IPS-20b (cell line): Measurements from ENCODE around the gene CIAO2A.
A peak's percentile ranks its signal among the peaks of the same experiment; 100 is the strongest.
"Not testable (repeated sequence)": the region's sequence is repeated elsewhere in the genome, so short reads cannot be mapped to it uniquely, and the experiment has no call there.

Source experiments
- H3K27ac ChIP-seq: one replicate; pipeline ENCODE4 v1.5.1; 2013; ENCODE audit warnings: low read length
- H3K27me3 ChIP-seq: 2 replicates; pipeline ENCODE4 v1.6.1; 2013; ENCODE audit warnings: mild to moderate bottlenecking, low read length, inconsistent platforms; ENCODE audit not compliant: insufficient read depth
- H3K36me3 ChIP-seq: 2 replicates; pipeline ENCODE4 v1.6.1; 2013; ENCODE audit warnings: low read depth, mild to moderate bottlenecking, inconsistent platforms, low read length, moderate library complexity; ENCODE audit not compliant: insufficient read depth
- H3K4me1 ChIP-seq: 2 replicates; pipeline ENCODE4 v1.6.1; 2013; ENCODE audit warnings: mild to moderate bottlenecking, control low read depth, inconsistent platforms, low read length, moderate library complexity; ENCODE audit not compliant: insufficient read depth
- H3K4me3 ChIP-seq: 2 replicates; pipeline ENCODE4 v1.5.1; 2013; ENCODE audit warnings: mild to moderate bottlenecking, low read length, inconsistent platforms
- H3K9ac ChIP-seq: 2 replicates; pipeline ENCODE4 v1.6.1; 2013; ENCODE audit warnings: low read depth, mild to moderate bottlenecking, inconsistent platforms, low read length, moderate library complexity
- H3K9me3 ChIP-seq: 2 replicates; pipeline ENCODE4 v1.6.1; 2013; ENCODE audit warnings: mild to moderate bottlenecking, low read depth, low read length, inconsistent platforms; ENCODE audit not compliant: insufficient read depth

CIAO2A gene

GRCh38 chr15:64066451-64066850, 27.2 kb downstream of the CIAO2A start:
- H3K9me3 ChIP-seq = no peaks in the 10 kb centered on the region
- no peak overlapping the region for H3K4me3 ChIP-seq
- no peaks in the 10 kb centered on the region for H3K4me1 ChIP-seq
- no peak overlapping the region for H3K27ac ChIP-seq
- peaks cover 4% of the 10 kb centered on the region; the same call in 1 of the 2 replicates for H3K36me3 ChIP-seq
- H3K27me3 ChIP-seq = no peaks in the 10 kb centered on the region
- no peak overlapping the region for H3K9ac ChIP-seq

DNA sequence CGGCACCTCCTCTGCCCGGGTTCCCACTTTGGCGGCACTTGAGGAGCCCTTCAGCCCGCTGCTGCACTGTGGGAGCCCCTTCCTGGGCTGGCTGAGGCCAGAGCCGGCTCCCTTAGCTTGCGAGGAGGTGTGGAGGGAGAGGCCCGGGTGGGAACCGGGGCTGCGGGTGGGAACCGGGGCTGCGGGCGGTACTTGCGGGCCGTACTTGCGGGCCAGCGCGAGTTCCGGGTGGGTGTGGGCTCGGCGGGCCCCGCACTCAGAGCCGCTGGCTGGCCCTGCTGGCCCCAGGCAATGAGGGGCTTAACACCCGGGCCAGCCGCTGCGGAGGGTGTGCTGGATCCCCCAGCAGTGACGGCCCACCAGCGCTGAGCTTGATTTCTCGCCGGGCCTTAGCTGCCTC, 32.9 kb downstream of the CIAO2A start:
- H3K4me1 ChIP-seq = no peaks in the 10 kb centered on the region
- H3K9me3 ChIP-seq = no peaks in the 10 kb centered on the region
- no peak overlapping the region for H3K9ac ChIP-seq
- H3K27me3 ChIP-seq = no peaks in the 10 kb centered on the region
- no peak overlapping the region for H3K4me3 ChIP-seq
- no peak overlapping the region for H3K27ac ChIP-seq
- no peaks in the 10 kb centered on the region for H3K36me3 ChIP-seq

GRCh38 chr15:64059104-64059503, 34.5 kb downstream of the CIAO2A start:
- not testable (repeated sequence) for H3K4me3 ChIP-seq, H3K4me1 ChIP-seq, H3K27me3 ChIP-seq, H3K9ac ChIP-seq, H3K27ac ChIP-seq, H3K9me3 ChIP-seq, H3K36me3 ChIP-seq

- no peaks in the 10 kb centered on the region for H3K36me3 ChIP-seq
- H3K4me3 ChIP-seq = no peak overlapping the region
- no peak overlapping the region for H3K27ac ChIP-seq
- H3K4me1 ChIP-seq = no peaks in the 10 kb centered on the region
- no peak overlapping the region for H3K9ac ChIP-seq
- no peaks in the 10 kb centered on the region for H3K27me3 ChIP-seq
- no peaks in the 10 kb centered on the region for H3K9me3 ChIP-seq
These were observed 35.4 kb downstream of the CIAO2A start for GRCh38 chr15:64058279-64058678.

GRCh38 chr15:64053674-64054073, 40.0 kb downstream of the CIAO2A start:
- H3K4me1 ChIP-seq, H3K4me3 ChIP-seq, H3K36me3 ChIP-seq: not testable (repeated sequence)

DNA sequence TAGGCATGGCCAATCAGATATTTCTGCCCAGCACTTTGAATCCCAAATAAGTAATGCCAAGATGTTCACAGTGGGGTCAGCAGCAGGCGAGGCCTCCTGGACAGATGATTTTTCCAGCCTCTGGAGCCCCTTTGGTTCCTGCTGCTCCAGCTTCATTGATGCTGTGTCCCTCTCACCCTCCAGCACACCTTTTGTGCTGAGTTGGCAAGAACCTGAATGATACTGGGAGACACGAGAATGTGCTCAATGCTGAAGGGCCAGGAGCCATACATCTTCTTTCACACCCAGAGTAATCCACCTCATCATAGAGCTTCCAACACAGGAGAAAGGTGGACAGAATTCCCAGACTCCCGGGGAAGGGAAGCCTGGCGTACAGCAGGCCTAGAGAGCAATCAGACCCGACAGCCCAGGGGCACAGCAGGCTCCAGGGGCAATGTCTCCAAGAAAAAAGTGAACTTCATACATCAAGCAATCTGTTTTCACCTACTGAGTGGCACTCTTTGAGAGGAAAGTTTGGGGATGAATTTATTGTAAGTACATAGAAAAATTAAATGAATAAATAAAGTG, 40.6 kb downstream of the CIAO2A start:
- Histone ChIP-seq H3K4me3 (no peak overlapping the region), H3K4me1 (no peaks in the 10 kb centered on the region), H3K9ac (no peak overlapping the region), H3K27ac (no peak overlapping the region), H3K9me3 (no peaks in the 10 kb centered on the region), H3K27me3 (peaks cover 13% of the 10 kb centered on the region), H3K36me3 (no peaks in the 10 kb centered on the region)

More at GRCh38 chr15:64053674-64054073, 40.0 kb downstream of the CIAO2A start:
- H3K27me3 ChIP-seq, H3K27ac ChIP-seq, H3K9ac ChIP-seq, H3K9me3 ChIP-seq: not testable (repeated sequence)

GRCh38 chr15:64051407-64052259, 42.0 kb downstream of the CIAO2A start:
- H3K4me3 ChIP-seq = no peak overlapping the region
- 0 out of 2 replicates have a peak, but pooled peaks cover 3% of the 10 kb centered on the region for H3K4me1 ChIP-seq
- no peak overlapping the region for H3K27ac ChIP-seq
- H3K9me3 ChIP-seq = no peaks in the 10 kb centered on the region
- H3K36me3 ChIP-seq = no peaks in the 10 kb centered on the region
- H3K27me3 ChIP-seq = peaks cover 27% of the 10 kb centered on the region
- no peak overlapping the region for H3K9ac ChIP-seq

DNA sequence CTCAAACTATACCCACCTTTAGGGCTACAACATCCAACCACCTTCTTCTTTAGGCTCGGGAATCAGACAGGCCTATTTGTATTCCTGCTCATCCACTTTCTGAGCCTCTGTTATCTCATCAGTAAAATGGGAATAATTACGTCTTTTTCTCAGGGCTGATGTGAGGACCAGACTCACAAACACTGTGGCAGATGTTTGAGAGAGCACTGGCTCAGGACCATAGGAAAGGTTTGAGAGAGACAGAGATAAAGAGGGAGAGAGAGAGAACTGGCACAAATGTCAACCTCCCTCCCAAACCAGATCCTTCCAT, 42.6 kb downstream of the CIAO2A start:
- H3K9ac ChIP-seq = no peak overlapping the region
- no peaks in the 10 kb centered on the region for H3K9me3 ChIP-seq
- H3K36me3 ChIP-seq = no peaks in the 10 kb centered on the region
- peaks cover 30% of the 10 kb centered on the region for H3K27me3 ChIP-seq
- H3K27ac ChIP-seq = no peak overlapping the region
- H3K4me1 ChIP-seq = 0 out of 2 replicates have a peak, but pooled peaks cover 3% of the 10 kb centered on the region
- no peak overlapping the region for H3K4me3 ChIP-seq

DNA sequence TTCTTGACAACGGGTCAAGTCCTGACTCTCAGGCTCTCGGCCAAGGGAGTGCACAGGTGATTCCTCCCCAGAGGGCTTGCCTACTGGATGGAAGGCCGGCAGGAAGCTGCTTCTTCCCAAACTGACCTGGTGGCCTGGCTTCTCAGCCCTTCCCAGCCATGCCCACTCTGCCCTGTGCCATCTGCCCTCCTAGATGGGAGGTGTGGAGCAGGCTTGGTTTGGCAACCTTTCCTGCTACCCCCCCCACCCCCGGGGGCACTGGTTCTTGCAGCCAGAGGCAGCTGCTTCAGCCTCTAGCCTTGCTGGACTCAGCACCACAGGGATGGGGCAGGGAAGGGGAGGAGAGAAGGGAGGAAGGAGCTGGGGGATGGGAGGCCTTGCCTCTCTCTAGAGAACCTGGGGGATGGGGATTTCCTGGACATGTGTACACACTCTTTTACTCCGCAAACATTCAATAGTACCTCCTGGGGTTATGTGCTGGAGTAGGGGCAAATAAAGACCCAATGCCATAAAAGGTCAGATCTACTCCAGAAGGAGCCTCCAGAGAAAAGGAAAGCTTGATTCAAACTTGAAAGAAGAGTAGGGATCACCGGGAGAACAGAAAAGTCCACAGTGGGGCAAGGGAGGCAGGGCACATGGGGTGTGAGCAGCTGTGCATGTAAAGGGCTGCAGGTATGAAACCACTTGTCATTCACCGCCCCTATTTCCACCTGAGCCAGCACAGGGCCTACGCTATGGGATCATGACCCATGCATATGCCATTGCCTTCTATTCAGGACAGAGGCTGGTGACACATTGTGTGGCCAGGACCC, 43.2 kb downstream of the CIAO2A start:
- Histone ChIP-seq H3K27ac (no peak overlapping the region), H3K4me3 (no peak overlapping the region), H3K4me1 (0 out of 2 replicates have a peak, but pooled peaks cover 3% of the 10 kb centered on the region), H3K27me3 (peaks cover 35% of the 10 kb centered on the region), H3K9ac (no peak overlapping the region), H3K9me3 (no peaks in the 10 kb centered on the region), H3K36me3 (no peaks in the 10 kb centered on the region)

DNA sequence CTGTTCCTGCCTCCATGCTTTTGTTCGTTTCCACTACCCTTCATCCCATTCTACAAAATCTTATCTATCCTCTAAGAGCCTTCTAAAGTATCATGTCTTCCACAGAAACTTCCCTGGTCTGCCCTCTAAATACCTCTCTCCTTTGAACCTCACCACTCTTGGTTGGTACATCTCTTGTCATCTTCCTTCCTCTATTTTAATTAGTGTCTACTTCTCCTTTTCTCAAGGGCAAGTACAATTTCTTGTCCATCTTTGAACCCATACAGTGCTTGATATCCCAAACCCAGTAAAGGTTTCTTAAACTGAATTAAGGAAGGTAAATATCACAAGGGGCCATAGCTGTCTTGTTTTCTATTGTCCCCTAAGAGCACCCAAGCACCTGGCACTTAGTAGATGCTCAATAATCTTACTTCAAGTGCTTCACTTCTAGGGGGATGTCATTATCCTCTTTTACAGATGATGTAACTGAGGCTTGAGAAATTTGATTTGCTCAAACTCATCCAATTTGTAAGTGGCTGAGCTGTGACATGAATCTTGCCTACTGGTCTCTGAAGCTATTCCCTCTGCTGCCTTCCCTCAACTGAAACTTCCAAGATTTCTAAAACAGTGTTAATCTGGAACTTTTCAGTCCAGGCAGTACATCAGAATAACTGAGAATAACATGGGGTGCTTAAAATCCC, 44.7 kb downstream of the CIAO2A start:
- H3K4me3 ChIP-seq = no peak overlapping the region
- H3K36me3 ChIP-seq = no peaks in the 10 kb centered on the region
- H3K27me3 ChIP-seq = peaks cover 50% of the 10 kb centered on the region
- H3K9me3 ChIP-seq = no peaks in the 10 kb centered on the region
- H3K4me1 ChIP-seq = 0 out of 2 replicates have a peak, but pooled peaks cover 3% of the 10 kb centered on the region
- H3K27ac ChIP-seq = no peak overlapping the region
- H3K9ac ChIP-seq = no peak overlapping the region

DNA sequence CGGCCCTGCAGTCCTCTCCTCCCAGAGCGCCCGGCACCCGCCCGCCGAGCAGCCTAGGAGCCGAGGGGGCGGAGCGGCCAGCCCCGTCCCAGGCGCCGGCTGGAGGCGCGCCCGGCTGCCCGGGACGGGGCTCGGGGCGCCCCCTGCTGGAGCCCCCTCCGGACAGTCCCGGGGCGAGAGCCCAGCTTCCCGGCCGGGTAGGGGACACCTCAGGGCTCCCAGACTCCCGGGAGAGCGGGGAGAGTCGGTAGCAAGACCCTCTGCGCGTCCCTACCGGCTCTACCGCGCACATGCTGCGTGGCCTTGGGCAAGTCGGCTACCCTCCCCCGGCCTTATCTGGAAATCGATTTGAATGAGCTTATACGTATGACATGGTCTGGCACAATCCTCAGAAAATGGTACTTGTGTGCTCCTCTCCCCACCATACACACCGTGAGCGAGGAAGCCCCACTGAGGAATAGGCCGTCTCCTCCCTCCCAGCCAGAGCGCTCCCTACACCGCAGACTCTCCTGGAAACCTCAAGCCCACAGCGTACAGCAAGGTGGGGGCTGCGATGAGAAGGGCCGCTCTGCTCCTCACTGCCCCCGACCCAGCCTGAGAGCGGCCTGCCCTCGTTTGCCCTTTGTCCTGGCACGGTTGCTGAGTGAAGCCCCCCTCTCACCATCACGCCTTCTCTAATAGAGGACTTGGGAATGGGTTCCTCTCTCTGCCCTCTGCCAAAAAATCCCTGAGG, 47.1 kb downstream of the CIAO2A start, which contains the start of gene DAPK2:
Gene DAPK2 (minus strand): TSS at position 65 of the 733 bp plus-strand sequence. CDS start 6,224 bp downstream, outside the sequence.
- 0 out of 2 replicates have a peak, but pooled peaks cover 3% of the 10 kb centered on the region for H3K4me1 ChIP-seq
- peak within 1 kb of the TSS; percentile 61; the same call in 1 of the 2 replicates for H3K9ac ChIP-seq
- H3K27me3 ChIP-seq = peaks cover 54% of the 10 kb centered on the region
- H3K27ac ChIP-seq = no peak within 1 kb of the TSS
- no peaks in the 10 kb centered on the region for H3K36me3 ChIP-seq
- H3K4me3 ChIP-seq = peak within 1 kb of the TSS; percentile 79
- H3K9me3 ChIP-seq = no peaks in the 10 kb centered on the region
